Stomach (tissue), 9 donors: ENCODE results near the gene NR2F2. TPM values are rescaled to one million over a fixed set of nuclear protein-coding genes. Genes with fewer than 3 reads are reported as not detected.
A peak's percentile ranks its signal among the peaks of the same experiment; 100 is the strongest.

Experiments used
- DNase-seq, 2 donors: peaks; one replicate each; pipeline versions ENCODE4 v3.0.0 to v3.0.0-alpha.2; 2013 to 2019
- H3K27ac ChIP-seq, 5 donors: fragments of 200-600 bp in 4 of 5; sonication (generic) in 4 of 5; one replicate each; pipeline ENCODE4 v1.5.1; 2013 to 2019; ENCODE audit warnings: mild to moderate bottlenecking in 1 of 5, moderate library complexity in 1 of 5
- H3K27me3 ChIP-seq, 3 donors: fragments of 200-600 bp; sonication (generic); one replicate each; pipeline ENCODE4 v1.5.1; 2017 to 2019; ENCODE audit warnings: mixed run types in 1 of 3
- H3K36me3 ChIP-seq, 4 donors: fragments of 200-600 bp; sonication (generic); 1 replicate in 3 of 4; 2 replicates in 1 of 4; pipeline ENCODE4 v1.5.1; 2016 to 2019
- H3K4me1 ChIP-seq, 4 donors: fragments of 200-600 bp; sonication (generic); one replicate each; pipeline ENCODE4 v1.5.1; 2016 to 2019
- H3K4me3 ChIP-seq, 4 donors: fragments of 200-600 bp; sonication (generic) in 3 of 4; one replicate each; pipeline ENCODE4 v1.5.1; 2016 to 2019; ENCODE audit warnings: mild to moderate bottlenecking in 1 of 4
- H3K9me3 ChIP-seq, 4 donors: fragments of 200-600 bp; sonication (generic); one replicate each; pipeline ENCODE4 v1.5.1; 2016 to 2019
- EP300 ChIP-seq: sonication (generic); formaldehyde crosslinking; IDR thresholded peaks from one replicate; pipeline ENCODE4 v1.6.1; 2017; ENCODE audit warnings: antibody characterized with exemption
- POLR2A ChIP-seq, 4 donors: fragments of 450-650 bp; IDR thresholded peaks; one replicate each; pipeline ENCODE4 v1.6.1; 2016; ENCODE audit warnings: antibody characterized with exemption in 4 of 4, control low read depth in 2 of 4, mild to moderate bottlenecking in 1 of 4, moderate library complexity in 1 of 4
- POLR2AphosphoS5 ChIP-seq, 3 donors: sonication (generic); formaldehyde crosslinking; IDR thresholded peaks; one replicate each; pipeline ENCODE4 v1.6.1; 2016; ENCODE audit warnings: antibody characterized with exemption in 3 of 3
- WGBS, 5 donors: extraction: QIAGEN DNeasy Blood & Tissue Kit in 3 of 5; methylation state at CpG; one replicate each; pipeline versions ENCODE4 v1.1.5 to v1.1.7; 2013 to 2018; 5-methylcytosine and 5-hydroxymethylcytosine counted together
- intact Hi-C: fragments of 100-400 bp; cut with DNase I; formaldehyde crosslinking; loops from one replicate; pipeline ENCODE4 v1.15.1; 2023; ENCODE audit warnings: low total_unique reads
- polyA plus RNA-seq, 3 donors: library from polyadenylated mRNA; stranded (reverse); fragments of 200-250 nt; gene quantifications; one replicate each; pipeline ENCODE4 v1.2.3, GENCODE V29; 2013
- total RNA-seq, 5 donors: library from RNA; depleted of rRNA; stranded (reverse); fragments of >200 nt; gene quantifications; one replicate each; pipeline versions ENCODE4 v1.1.0 to v1.2.3, GENCODE V29; 2014 to 2016
- TF ChIP-seq, protein P1 (sequence below), 7 experiments: fragments of 450-650 bp in 4 of 7; fragments of 200-600 bp in 3 of 7; sonication (generic) in 3 of 7; IDR thresholded peaks; one replicate each; pipeline ENCODE4 v1.5.1; 2016 to 2019; ENCODE audit warnings: antibody characterized with exemption in 7 of 7, control low read depth in 2 of 7, mild to moderate bottlenecking in 1 of 7
- donor health status: healthy with polysubstance abuse.
- donor health status: Bipolar disorder and iron deficiency.
- donor health status: healthy.

NR2F2 gene
- total and polyA plus RNA-seq, 8 donors, result 30.9 to 96.2 (median 43.5) TPM

DNA sequence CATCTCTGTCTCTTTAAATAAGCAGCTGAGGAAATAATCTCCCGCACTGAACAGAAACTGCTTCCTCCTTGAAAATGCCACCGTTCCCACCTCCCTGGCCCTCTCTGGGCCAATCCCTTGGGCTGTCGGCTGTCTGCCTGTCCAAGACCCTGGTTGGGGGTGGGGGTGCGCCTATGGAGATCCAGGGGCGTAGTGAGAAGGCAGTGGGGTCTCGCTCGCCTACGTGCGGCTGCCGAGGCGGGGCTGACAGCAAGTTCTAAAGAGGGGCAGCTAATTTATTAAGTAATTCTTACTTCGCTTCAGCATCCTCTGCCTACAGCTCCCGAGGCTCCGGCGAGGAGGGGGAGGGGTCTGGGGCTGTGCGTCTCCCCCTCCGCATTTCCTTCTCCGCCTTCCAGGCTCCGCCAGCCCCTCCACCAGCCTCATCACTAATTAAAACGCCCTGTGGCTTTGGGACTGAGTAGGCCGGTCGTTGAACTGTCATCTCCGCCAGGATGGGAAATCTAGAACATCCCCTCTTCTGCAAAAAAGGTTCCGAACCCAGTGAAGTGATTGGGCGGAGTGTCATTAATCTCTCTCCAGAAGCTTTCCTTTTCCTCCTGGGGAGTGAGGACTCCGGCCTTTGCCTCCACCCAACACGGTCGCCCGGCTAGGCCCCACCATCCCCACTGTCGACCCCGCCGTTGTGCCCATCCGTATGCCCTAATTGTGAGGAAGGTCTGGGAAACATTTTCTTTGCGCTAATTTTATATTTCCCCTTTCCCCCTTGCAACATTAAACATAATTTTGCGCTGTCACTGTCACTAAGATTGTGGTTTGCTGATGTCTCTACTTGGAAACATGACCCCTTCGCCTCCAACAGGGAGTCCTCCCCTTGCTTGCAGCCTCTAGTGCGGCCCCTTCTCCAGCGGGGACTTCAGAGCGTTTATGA is 16.9 kb downstream of the NR2F2 start:
- 5 to 29% (median 12%) methylated on average over 31 to 39 of the region's 39 CpGs for WGBS, 5 donors
- H3K27ac ChIP-seq, result peak overlapping the region; percentile 96 to 97 (median 97)
- H3K9me3 ChIP-seq, result no peaks in the 10 kb centered on the region
- peak overlapping the region; percentile 80 to 89 (median 88) for H3K4me3 ChIP-seq
- intact Hi-C loops, result no loop called here
- DNase-seq, result no peak
- H3K27me3 ChIP-seq, result peaks cover 0 to 64% (median 12%) of the 10 kb centered on the region in 3 donors
- no peaks in the 10 kb centered on the region for H3K36me3 ChIP-seq
- TF ChIP-seq POLR2AphosphoS5 (IDR thresholded peaks at IDR 0.05), result peak in 1 of 3 donors; percentile 5
- TF ChIP-seq EP300, result no peak
- peaks cover 47 to 93% (median 76%) of the 10 kb centered on the region in 4 donors for H3K4me1 ChIP-seq

DNA sequence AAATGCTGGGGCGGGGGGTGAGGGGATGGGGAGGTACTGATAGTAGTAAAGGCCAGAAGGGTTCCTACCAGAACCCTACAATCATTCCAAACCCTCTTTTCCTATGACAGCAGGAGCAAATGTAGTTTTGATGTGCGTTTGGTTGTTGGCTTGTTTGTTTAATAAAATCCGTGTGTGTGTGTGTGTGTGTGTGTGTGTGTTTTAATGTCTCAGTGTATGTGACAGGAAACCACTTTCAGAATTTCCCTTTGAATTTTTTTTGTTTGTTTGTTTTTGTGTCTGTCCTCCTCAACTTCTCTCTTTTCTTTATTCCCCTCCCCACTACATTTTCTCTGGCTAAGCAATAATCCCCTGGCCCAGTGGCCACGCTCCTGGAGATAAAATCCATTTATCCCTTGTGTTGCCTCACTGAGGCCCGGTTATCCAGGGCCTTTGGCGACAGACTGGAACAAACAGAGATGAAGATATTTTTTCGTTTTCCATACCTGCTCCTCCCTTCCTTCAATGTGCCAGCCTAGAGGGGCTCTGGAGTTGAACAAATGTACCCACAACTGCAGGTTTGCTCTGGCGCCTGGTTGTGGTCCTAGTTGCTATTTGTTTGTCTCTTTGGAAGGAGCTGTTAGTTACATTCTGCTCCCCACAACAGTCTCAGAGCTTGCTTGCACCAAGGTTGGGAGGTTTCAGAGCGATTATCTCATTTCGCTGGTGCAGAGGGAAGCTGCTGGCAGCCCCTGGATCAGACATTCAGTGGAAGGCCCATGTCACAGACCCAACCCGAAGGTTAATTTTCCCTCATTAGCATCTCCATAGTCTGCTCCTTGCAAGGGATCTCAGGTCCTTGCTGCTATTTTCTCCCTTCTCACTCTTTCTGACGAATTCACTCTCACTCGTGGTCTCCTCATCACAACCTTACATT is 17.9 kb downstream of the NR2F2 start:
- TF ChIP-seq POLR2AphosphoS5 (IDR thresholded peaks at IDR 0.05) (no peak), POLR2A (IDR thresholded peaks at IDR 0.05) (no peak), EP300 (no peak)
- TF ChIP-seq, protein P1, sequence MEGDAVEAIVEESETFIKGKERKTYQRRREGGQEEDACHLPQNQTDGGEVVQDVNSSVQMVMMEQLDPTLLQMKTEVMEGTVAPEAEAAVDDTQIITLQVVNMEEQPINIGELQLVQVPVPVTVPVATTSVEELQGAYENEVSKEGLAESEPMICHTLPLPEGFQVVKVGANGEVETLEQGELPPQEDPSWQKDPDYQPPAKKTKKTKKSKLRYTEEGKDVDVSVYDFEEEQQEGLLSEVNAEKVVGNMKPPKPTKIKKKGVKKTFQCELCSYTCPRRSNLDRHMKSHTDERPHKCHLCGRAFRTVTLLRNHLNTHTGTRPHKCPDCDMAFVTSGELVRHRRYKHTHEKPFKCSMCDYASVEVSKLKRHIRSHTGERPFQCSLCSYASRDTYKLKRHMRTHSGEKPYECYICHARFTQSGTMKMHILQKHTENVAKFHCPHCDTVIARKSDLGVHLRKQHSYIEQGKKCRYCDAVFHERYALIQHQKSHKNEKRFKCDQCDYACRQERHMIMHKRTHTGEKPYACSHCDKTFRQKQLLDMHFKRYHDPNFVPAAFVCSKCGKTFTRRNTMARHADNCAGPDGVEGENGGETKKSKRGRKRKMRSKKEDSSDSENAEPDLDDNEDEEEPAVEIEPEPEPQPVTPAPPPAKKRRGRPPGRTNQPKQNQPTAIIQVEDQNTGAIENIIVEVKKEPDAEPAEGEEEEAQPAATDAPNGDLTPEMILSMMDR (IDR thresholded peaks at IDR 0.05), result no peak
- Histone ChIP-seq H3K9me3 (no peaks in the 10 kb centered on the region), H3K36me3 (no peaks in the 10 kb centered on the region), H3K4me1 (peaks cover 57 to 93% (median 81%) of the 10 kb centered on the region in 4 donors), H3K27me3 (peaks cover 0 to 64% (median 12%) of the 10 kb centered on the region in 3 donors), H3K4me3 (peak overlapping the region; percentile 80 to 89 (median 88)), H3K27ac (peak overlapping the region; percentile 96 to 97 (median 97))
- intact Hi-C loops, result no loop called here
- no peak for DNase-seq
- 14 to 29% (median 19%) methylated on average over 13 of the region's 13 CpGs for WGBS, 5 donors

DNA sequence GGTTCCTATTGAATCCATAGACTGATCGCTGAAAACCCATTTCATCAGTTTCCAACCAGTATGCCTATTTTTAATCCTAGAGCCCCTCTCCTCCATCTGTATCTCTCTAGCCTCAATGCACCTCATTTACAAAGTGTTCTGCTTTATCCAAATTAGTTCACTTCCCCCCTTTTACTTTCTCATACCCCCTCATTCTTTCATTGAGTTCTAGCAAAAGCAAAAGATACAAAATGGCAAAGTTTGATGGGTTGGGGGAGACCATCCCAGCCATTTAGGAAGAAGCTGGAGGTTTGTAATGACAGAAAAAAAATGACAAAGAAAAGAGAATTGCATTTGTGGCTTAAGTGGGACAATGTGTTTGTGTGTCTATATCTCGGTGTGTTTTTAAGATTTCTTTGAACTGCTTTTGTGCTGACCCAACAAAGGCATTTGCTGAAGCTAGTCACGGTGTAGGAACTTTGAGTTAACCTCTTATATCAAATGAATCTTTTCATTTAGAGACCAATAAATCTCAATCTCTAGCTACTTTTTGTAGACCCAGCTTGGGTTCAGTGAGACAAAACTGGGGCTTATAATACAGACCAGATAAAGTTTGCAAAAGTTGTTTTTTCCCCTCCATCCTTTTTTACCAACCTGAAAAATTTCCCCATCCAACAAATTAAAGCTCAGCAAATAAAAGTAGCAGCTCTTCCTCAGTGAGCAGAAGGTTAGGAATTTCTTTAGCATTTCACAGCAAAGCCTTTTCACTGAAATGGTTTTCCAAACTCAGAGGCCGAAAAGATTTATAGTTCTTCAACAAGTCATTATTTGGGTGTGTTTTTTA is 18.7 kb downstream of the NR2F2 start:
- WGBS, 5 donors, result 19 to 37% (median 23%) methylated on average over 4 of the region's 4 CpGs
- Histone ChIP-seq H3K9me3 (no peaks in the 10 kb centered on the region), H3K36me3 (no peaks in the 10 kb centered on the region), H3K27me3 (peaks cover 0 to 64% (median 12%) of the 10 kb centered on the region in 3 donors), H3K4me3 (peak overlapping the region in 1 of 4 donors; percentile 11), H3K27ac (peak overlapping the region; percentile 96 to 97 (median 97)), H3K4me1 (peaks cover 57 to 91% (median 76%) of the 10 kb centered on the region in 4 donors)
- no peak for DNase-seq
- intact Hi-C loops, result no loop called here
- TF ChIP-seq, protein P1 (IDR thresholded peaks at IDR 0.05), result no peak
- TF ChIP-seq POLR2A (IDR thresholded peaks at IDR 0.05) (no peak), EP300 (no peak), POLR2AphosphoS5 (IDR thresholded peaks at IDR 0.05) (no peak)

DNA sequence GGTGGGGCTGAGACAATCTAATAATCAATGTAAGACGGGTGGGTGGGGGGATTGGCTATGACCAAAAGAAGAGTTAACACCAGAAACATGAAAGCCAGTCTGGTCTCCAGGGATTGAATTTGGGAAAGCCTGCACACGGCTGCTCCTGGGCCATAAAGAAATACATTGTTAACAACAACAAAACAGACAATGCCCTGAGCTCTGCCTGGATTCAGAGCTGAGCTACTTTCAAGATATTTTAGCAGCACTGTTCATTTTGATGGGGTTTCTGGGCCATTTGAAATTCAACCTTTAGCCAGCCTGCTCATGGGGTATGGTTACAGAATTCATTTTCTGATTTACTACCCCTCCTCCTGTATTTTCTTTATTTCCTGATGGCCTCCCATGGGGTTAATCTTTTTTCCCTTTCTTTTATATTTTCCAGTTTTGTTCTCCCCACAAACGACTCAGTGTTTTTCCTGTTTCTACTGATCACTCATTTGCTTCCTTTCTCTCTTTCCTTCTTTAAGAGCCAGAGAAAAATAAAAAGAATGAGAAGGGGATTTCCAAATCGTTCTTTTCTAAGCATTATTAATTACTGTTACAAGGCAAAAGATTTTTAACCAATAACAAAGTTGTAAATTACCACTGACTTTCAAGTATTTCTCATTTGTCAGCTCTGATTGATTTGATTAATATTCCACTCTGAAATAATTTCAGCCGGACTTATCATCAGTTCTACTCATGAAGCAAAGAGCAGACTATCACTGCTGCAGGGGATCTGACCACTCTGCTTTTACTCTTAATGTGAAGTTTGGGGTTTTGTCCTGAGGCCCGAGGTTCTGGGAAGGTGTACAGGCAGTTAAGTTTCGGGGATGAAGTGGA is 19.6 kb downstream of the NR2F2 start:
- H3K4me3 ChIP-seq, result peak overlapping the region in 1 of 4 donors; percentile 11
- no peaks in the 10 kb centered on the region for H3K9me3 ChIP-seq
- no peaks in the 10 kb centered on the region for H3K36me3 ChIP-seq
- intact Hi-C loops, result no loop called here
- H3K27me3 ChIP-seq, result peaks cover 0 to 62% (median 12%) of the 10 kb centered on the region in 3 donors
- DNase-seq, result no peak
- peak overlapping the region; percentile 71 to 97 (median 97) for H3K27ac ChIP-seq
- whole genome bisulfite sequencing, 5 donors, result 8 to 23% (median 14%) methylated on average over 7 of the region's 7 CpGs
- peaks cover 50 to 85% (median 73%) of the 10 kb centered on the region in 4 donors for H3K4me1 ChIP-seq
- TF ChIP-seq POLR2AphosphoS5 (IDR thresholded peaks at IDR 0.05) (no peak), EP300 (no peak), POLR2A (IDR thresholded peaks at IDR 0.05) (no peak)
- TF ChIP-seq, protein P1 (IDR thresholded peaks at IDR 0.05), result no peak
